Measurements from ENCODE around the gene CFAP410. TPM values are rescaled to one million over a fixed set of nuclear protein-coding genes. Genes with fewer than 3 reads are reported as not detected.

Gene CFAP410
- total RNA-seq, 6 donors from 2014 or later: 34.4 to 85.9 (median 48.4) TPM

DNA sequence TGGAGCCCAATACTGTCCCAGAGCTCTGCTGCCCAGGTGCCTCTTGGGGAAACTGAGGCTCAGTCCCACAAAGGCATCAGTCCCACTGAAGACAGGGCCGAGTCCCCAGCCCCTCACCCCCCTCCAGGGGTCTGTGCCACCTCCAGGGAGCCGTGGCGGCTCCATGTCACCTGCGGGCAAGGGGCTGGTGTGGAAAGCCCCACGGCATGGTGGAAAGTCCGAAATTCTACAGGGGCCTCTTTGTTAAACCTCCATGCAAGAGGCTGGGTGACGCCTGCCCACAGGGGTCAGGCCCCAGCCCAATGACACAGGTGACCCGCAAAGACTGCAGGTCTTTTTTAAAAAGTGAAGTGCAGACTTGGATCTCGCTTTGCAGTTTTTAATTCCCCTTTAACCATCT lies 56.8 kb downstream of the CFAP410 start:
- Histone ChIP-seq H3K27ac (no peak overlapping the region), H3K4me1 (peaks cover 5 to 12% (median 8%) of the 10 kb centered on the region in 4 donors), H3K27me3 (peaks cover 0 to 18% (median 3%) of the 10 kb centered on the region in 4 donors), H3K4me3 (no peak overlapping the region), H3K36me3 (no peaks in the 10 kb centered on the region), H3K9me3 (no peaks in the 10 kb centered on the region)
- TF ChIP-seq POLR2A (IDR thresholded peaks at IDR 0.05): no peak
- TF ChIP-seq POLR2AphosphoS5 (IDR thresholded peaks at IDR 0.05): no peak
- TF ChIP-seq, protein P1, sequence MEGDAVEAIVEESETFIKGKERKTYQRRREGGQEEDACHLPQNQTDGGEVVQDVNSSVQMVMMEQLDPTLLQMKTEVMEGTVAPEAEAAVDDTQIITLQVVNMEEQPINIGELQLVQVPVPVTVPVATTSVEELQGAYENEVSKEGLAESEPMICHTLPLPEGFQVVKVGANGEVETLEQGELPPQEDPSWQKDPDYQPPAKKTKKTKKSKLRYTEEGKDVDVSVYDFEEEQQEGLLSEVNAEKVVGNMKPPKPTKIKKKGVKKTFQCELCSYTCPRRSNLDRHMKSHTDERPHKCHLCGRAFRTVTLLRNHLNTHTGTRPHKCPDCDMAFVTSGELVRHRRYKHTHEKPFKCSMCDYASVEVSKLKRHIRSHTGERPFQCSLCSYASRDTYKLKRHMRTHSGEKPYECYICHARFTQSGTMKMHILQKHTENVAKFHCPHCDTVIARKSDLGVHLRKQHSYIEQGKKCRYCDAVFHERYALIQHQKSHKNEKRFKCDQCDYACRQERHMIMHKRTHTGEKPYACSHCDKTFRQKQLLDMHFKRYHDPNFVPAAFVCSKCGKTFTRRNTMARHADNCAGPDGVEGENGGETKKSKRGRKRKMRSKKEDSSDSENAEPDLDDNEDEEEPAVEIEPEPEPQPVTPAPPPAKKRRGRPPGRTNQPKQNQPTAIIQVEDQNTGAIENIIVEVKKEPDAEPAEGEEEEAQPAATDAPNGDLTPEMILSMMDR (IDR thresholded peaks at IDR 0.05): no peak
- TF ChIP-seq EP300 (IDR thresholded peaks at IDR 0.05): no peak
- ATAC-seq (ENCODE audit: low FRiP score in 2 of 2) (no peak), DNase-seq (peak in 1 of 2 donors; percentile 71)
- WGBS, 2 donors: 84 to 93% methylated on average over 4 to 8 of the region's 9 CpGs

DNA sequence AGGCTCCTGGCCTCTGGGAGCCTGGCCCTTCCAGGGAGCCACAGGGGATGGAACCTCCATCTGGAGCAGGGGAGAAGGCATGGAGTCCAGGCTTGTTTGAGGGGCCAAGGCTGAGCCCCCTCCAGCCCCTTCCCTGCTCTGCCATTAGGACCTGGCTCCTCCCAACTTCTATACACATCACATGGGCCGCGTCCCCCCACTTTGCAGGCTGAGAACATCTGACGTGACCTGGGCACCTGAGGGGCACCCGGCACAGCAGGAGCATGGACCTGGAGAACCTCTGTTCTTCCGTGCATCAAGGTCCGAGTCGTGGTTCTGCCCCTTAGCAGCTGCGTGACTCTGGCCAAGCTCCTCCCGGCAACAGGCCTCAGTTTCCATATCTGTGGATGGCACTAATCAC lies 57.4 kb downstream of the CFAP410 start:
- 93 to 100% methylated on average over 7 to 9 of the region's 9 CpGs for WGBS, 2 donors
- Histone ChIP-seq H3K27ac (no peak overlapping the region), H3K27me3 (peaks cover 0 to 12% (median 3%) of the 10 kb centered on the region in 4 donors), H3K36me3 (no peaks in the 10 kb centered on the region), H3K4me1 (peaks cover 5 to 12% (median 8%) of the 10 kb centered on the region in 4 donors), H3K9me3 (no peaks in the 10 kb centered on the region), H3K4me3 (no peak overlapping the region)
- ATAC-seq (ENCODE audit: low FRiP score in 2 of 2) (no peak), DNase-seq (no peak)
- TF ChIP-seq, protein P1 (IDR thresholded peaks at IDR 0.05): no peak
- TF ChIP-seq POLR2A (IDR thresholded peaks at IDR 0.05): no peak
- no peak for TF ChIP-seq POLR2AphosphoS5 (IDR thresholded peaks at IDR 0.05)
- TF ChIP-seq EP300 (IDR thresholded peaks at IDR 0.05): no peak

- no peak for ATAC-seq (ENCODE audit: low FRiP score in 2 of 2)
Measured at GRCh38 chr21:44279354-44280260, 59.6 kb downstream of the CFAP410 start.

More at GRCh38 chr21:44279354-44280260, 59.6 kb downstream of the CFAP410 start:
- no peaks in the 10 kb centered on the region for H3K27me3 ChIP-seq
- H3K4me3 ChIP-seq: no peak overlapping the region
- no peak for DNase-seq
- WGBS, 2 donors: 88 to 91% methylated on average over 19 of the region's 19 CpGs
- no peaks in the 10 kb centered on the region for H3K9me3 ChIP-seq
- H3K27ac ChIP-seq: no peak overlapping the region
- TF ChIP-seq POLR2AphosphoS5 (IDR thresholded peaks at IDR 0.05) (no peak), POLR2A (IDR thresholded peaks at IDR 0.05) (no peak), EP300 (IDR thresholded peaks at IDR 0.05) (no peak)
- TF ChIP-seq, protein P1 (IDR thresholded peaks at IDR 0.05): no peak
- no peaks in the 10 kb centered on the region for H3K36me3 ChIP-seq
- H3K4me1 ChIP-seq: peaks cover 0 to 5% (median 0%) of the 10 kb centered on the region in 4 donors

Other genes with a start within 250 kb of the CFAP410 start
- 10 to 100 TPM in 2 of 6 donors, 1 to 10 TPM in 4; 2.0 to 15.7 (median 3.1) TPM for gene PWP2, start 232.0 kb downstream of the CFAP410 start, total RNA-seq
- 10 to 100 TPM in 3 of 6 donors, 1 to 10 TPM in 3; 4.9 to 51.7 (median 10.2) TPM for gene GATD3, start 205.7 kb downstream of the CFAP410 start, total RNA-seq
- gene ICOSLG, start 98.4 kb downstream of the CFAP410 start, total RNA-seq: 10 to 100 TPM in 2 of 6 donors, 1 to 10 TPM in 4; 1.8 to 16.4 (median 9.0) TPM
- gene DNMT3L, start 77.5 kb downstream of the CFAP410 start, total RNA-seq: not detected
- not detected for gene AIRE, start 53.5 kb downstream of the CFAP410 start, total RNA-seq
- gene PFKL, start 39.3 kb downstream of the CFAP410 start, total RNA-seq: 100 to 1,000 TPM in 5 of 6 donors, 10 to 100 TPM in 1; 69.8 to 157 (median 135) TPM
- 10 to 100 TPM in 4 of 6 donors, 1 to 10 TPM in 2; 2.2 to 37.7 (median 12.7) TPM for gene TRPM2, start 14.2 kb upstream of the CFAP410 start, total RNA-seq
- gene LRRC3, start 116.1 kb upstream of the CFAP410 start, total RNA-seq: 10 to 100 TPM in 1 of 6 donors, 1 to 10 TPM in 5; 3.1 to 11.5 (median 4.6) TPM
- not detected for gene KRTAP10-1, start 200.8 kb upstream of the CFAP410 start, total RNA-seq
- gene KRTAP10-2, start 212.1 kb upstream of the CFAP410 start, total RNA-seq: not detected
- gene KRTAP10-3, start 219.4 kb upstream of the CFAP410 start, total RNA-seq: not detected
- not detected for gene KRTAP10-4, start 234.3 kb upstream of the CFAP410 start, total RNA-seq
- not detected for gene KRTAP10-5, start 241.2 kb upstream of the CFAP410 start, total RNA-seq

All from upper lobe of left lung (tissue), 6 donors.